ENCODE measurements around the gene HP. TPM values are rescaled to one million over a fixed set of nuclear protein-coding genes. Genes with fewer than 3 reads are reported as not detected.

HP gene
- total RNA-seq, 1 experiment from 2014 or later = 10.0 TPM

DNA sequence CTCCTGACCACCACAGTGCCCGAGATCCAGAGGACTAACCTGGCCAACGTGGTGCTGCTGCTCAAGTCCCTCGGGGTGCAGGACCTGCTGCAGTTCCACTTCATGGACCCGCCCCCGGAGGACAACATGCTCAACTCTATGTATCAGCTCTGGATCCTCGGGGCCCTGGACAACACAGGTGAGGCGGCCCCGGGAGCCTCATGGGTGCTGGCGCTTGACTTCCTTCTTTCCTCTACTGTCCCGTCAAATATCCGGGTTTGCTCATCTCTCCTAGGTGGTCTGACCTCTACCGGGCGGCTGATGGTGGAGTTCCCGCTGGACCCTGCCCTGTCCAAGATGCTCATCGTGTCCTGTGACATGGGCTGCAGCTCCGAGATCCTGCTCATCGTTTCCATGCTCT, 53.1 kb downstream of the HP start:
- no peaks in the 10 kb centered on the region for H3K4me1 Mint-ChIP-seq
- DNase-seq (ENCODE audit: low spot score) (no peak), ATAC-seq (no peak)
- H3K27me3 Mint-ChIP-seq (ENCODE audit: low read depth) = no peaks in the 10 kb centered on the region; the same call in 1 of the 2 replicates
- CTCF ChIA-PET = no interaction called here
- POLR2A ChIA-PET = no interaction called here
- TF ChIP-seq ZNF317 (CRISPR knock-in tag; IDR thresholded peaks at IDR 0.05; ENCODE audit: borderline replicate concordance, low read depth) (no peak), PRRX2 (CRISPR knock-in tag; IDR thresholded peaks at IDR 0.05) (no peak), ZNF396 (CRISPR knock-in tag; IDR thresholded peaks at IDR 0.05; ENCODE audit: borderline replicate concordance) (no peak), ZNF263 (CRISPR knock-in tag; IDR thresholded peaks at IDR 0.05; ENCODE audit: low read depth) (no peak), NFATC4 (CRISPR knock-in tag; IDR thresholded peaks at IDR 0.05) (no peak), TEAD1 (CRISPR knock-in tag; IDR thresholded peaks at IDR 0.05) (no peak), IRF2 (CRISPR knock-in tag; IDR thresholded peaks at IDR 0.05; ENCODE audit: borderline replicate concordance, low read depth) (no peak)
- TF ChIP-seq, protein P1, sequence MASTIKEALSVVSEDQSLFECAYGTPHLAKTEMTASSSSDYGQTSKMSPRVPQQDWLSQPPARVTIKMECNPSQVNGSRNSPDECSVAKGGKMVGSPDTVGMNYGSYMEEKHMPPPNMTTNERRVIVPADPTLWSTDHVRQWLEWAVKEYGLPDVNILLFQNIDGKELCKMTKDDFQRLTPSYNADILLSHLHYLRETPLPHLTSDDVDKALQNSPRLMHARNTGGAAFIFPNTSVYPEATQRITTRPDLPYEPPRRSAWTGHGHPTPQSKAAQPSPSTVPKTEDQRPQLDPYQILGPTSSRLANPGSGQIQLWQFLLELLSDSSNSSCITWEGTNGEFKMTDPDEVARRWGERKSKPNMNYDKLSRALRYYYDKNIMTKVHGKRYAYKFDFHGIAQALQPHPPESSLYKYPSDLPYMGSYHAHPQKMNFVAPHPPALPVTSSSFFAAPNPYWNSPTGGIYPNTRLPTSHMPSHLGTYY (CRISPR knock-in tag; IDR thresholded peaks at IDR 0.05) = no peak
- TF ChIP-seq, protein P2, sequence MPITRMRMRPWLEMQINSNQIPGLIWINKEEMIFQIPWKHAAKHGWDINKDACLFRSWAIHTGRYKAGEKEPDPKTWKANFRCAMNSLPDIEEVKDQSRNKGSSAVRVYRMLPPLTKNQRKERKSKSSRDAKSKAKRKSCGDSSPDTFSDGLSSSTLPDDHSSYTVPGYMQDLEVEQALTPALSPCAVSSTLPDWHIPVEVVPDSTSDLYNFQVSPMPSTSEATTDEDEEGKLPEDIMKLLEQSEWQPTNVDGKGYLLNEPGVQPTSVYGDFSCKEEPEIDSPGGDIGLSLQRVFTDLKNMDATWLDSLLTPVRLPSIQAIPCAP (CRISPR knock-in tag; IDR thresholded peaks at IDR 0.05) = no peak
- TF ChIP-seq, protein P3, sequence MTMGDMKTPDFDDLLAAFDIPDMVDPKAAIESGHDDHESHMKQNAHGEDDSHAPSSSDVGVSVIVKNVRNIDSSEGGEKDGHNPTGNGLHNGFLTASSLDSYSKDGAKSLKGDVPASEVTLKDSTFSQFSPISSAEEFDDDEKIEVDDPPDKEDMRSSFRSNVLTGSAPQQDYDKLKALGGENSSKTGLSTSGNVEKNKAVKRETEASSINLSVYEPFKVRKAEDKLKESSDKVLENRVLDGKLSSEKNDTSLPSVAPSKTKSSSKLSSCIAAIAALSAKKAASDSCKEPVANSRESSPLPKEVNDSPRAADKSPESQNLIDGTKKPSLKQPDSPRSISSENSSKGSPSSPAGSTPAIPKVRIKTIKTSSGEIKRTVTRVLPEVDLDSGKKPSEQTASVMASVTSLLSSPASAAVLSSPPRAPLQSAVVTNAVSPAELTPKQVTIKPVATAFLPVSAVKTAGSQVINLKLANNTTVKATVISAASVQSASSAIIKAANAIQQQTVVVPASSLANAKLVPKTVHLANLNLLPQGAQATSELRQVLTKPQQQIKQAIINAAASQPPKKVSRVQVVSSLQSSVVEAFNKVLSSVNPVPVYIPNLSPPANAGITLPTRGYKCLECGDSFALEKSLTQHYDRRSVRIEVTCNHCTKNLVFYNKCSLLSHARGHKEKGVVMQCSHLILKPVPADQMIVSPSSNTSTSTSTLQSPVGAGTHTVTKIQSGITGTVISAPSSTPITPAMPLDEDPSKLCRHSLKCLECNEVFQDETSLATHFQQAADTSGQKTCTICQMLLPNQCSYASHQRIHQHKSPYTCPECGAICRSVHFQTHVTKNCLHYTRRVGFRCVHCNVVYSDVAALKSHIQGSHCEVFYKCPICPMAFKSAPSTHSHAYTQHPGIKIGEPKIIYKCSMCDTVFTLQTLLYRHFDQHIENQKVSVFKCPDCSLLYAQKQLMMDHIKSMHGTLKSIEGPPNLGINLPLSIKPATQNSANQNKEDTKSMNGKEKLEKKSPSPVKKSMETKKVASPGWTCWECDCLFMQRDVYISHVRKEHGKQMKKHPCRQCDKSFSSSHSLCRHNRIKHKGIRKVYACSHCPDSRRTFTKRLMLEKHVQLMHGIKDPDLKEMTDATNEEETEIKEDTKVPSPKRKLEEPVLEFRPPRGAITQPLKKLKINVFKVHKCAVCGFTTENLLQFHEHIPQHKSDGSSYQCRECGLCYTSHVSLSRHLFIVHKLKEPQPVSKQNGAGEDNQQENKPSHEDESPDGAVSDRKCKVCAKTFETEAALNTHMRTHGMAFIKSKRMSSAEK (CRISPR knock-in tag; IDR thresholded peaks at IDR 0.05; ENCODE audit: borderline replicate concordance) = no peak
- TF ChIP-seq, protein P4, sequence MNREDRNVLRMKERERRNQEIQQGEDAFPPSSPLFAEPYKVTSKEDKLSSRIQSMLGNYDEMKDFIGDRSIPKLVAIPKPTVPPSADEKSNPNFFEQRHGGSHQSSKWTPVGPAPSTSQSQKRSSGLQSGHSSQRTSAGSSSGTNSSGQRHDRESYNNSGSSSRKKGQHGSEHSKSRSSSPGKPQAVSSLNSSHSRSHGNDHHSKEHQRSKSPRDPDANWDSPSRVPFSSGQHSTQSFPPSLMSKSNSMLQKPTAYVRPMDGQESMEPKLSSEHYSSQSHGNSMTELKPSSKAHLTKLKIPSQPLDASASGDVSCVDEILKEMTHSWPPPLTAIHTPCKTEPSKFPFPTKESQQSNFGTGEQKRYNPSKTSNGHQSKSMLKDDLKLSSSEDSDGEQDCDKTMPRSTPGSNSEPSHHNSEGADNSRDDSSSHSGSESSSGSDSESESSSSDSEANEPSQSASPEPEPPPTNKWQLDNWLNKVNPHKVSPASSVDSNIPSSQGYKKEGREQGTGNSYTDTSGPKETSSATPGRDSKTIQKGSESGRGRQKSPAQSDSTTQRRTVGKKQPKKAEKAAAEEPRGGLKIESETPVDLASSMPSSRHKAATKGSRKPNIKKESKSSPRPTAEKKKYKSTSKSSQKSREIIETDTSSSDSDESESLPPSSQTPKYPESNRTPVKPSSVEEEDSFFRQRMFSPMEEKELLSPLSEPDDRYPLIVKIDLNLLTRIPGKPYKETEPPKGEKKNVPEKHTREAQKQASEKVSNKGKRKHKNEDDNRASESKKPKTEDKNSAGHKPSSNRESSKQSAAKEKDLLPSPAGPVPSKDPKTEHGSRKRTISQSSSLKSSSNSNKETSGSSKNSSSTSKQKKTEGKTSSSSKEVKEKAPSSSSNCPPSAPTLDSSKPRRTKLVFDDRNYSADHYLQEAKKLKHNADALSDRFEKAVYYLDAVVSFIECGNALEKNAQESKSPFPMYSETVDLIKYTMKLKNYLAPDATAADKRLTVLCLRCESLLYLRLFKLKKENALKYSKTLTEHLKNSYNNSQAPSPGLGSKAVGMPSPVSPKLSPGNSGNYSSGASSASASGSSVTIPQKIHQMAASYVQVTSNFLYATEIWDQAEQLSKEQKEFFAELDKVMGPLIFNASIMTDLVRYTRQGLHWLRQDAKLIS (CRISPR knock-in tag; IDR thresholded peaks at IDR 0.05; ENCODE audit: borderline replicate concordance) = no peak
- TF ChIP-seq, protein P5, sequence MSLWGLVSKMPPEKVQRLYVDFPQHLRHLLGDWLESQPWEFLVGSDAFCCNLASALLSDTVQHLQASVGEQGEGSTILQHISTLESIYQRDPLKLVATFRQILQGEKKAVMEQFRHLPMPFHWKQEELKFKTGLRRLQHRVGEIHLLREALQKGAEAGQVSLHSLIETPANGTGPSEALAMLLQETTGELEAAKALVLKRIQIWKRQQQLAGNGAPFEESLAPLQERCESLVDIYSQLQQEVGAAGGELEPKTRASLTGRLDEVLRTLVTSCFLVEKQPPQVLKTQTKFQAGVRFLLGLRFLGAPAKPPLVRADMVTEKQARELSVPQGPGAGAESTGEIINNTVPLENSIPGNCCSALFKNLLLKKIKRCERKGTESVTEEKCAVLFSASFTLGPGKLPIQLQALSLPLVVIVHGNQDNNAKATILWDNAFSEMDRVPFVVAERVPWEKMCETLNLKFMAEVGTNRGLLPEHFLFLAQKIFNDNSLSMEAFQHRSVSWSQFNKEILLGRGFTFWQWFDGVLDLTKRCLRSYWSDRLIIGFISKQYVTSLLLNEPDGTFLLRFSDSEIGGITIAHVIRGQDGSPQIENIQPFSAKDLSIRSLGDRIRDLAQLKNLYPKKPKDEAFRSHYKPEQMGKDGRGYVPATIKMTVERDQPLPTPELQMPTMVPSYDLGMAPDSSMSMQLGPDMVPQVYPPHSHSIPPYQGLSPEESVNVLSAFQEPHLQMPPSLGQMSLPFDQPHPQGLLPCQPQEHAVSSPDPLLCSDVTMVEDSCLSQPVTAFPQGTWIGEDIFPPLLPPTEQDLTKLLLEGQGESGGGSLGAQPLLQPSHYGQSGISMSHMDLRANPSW (CRISPR knock-in tag; conservative IDR thresholded peaks at IDR 0.05; ENCODE audit: low read depth) = no peak
- TF ChIP-seq, protein P6, sequence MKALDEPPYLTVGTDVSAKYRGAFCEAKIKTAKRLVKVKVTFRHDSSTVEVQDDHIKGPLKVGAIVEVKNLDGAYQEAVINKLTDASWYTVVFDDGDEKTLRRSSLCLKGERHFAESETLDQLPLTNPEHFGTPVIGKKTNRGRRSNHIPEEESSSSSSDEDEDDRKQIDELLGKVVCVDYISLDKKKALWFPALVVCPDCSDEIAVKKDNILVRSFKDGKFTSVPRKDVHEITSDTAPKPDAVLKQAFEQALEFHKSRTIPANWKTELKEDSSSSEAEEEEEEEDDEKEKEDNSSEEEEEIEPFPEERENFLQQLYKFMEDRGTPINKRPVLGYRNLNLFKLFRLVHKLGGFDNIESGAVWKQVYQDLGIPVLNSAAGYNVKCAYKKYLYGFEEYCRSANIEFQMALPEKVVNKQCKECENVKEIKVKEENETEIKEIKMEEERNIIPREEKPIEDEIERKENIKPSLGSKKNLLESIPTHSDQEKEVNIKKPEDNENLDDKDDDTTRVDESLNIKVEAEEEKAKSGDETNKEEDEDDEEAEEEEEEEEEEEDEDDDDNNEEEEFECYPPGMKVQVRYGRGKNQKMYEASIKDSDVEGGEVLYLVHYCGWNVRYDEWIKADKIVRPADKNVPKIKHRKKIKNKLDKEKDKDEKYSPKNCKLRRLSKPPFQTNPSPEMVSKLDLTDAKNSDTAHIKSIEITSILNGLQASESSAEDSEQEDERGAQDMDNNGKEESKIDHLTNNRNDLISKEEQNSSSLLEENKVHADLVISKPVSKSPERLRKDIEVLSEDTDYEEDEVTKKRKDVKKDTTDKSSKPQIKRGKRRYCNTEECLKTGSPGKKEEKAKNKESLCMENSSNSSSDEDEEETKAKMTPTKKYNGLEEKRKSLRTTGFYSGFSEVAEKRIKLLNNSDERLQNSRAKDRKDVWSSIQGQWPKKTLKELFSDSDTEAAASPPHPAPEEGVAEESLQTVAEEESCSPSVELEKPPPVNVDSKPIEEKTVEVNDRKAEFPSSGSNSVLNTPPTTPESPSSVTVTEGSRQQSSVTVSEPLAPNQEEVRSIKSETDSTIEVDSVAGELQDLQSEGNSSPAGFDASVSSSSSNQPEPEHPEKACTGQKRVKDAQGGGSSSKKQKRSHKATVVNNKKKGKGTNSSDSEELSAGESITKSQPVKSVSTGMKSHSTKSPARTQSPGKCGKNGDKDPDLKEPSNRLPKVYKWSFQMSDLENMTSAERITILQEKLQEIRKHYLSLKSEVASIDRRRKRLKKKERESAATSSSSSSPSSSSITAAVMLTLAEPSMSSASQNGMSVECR (CRISPR knock-in tag; IDR thresholded peaks at IDR 0.05; ENCODE audit: borderline replicate concordance) = no peak
- no peak overlapping the region for H3K27ac Mint-ChIP-seq
- no peaks in the 10 kb centered on the region for H3K9me3 Mint-ChIP-seq
- H3K36me3 Mint-ChIP-seq = peaks cover 91% of the 10 kb centered on the region
- H3K4me3 Mint-ChIP-seq = no peak overlapping the region
